Type B pancreatic cell (in vitro differentiated cells): Measurements from ENCODE around the gene SYT6. TPM values are rescaled to one million over a fixed set of nuclear protein-coding genes. Genes with fewer than 3 reads are reported as not detected.

Experiments
- DNase-seq: peaks from one replicate; pipeline ENCODE4 v3.0.0; 2021; ENCODE audit warnings: mixed read lengths; ENCODE audit not compliant: unreplicated experiment; ENCODE audit errors: extremely low spot score
- H3K27ac Mint-ChIP-seq: 2 replicates; pipeline ENCODE4 v1.8.0; 2021; ENCODE audit warnings: mild to moderate bottlenecking, mixed read lengths
- H3K27me3 Mint-ChIP-seq: 2 replicates; pipeline ENCODE4 v1.8.0; 2021; ENCODE audit warnings: mixed read lengths
- H3K36me3 Mint-ChIP-seq: 2 replicates; pipeline ENCODE4 v1.8.0; 2021; ENCODE audit warnings: mixed read lengths
- H3K4me1 Mint-ChIP-seq: one replicate; pipeline ENCODE4 v1.8.0; 2021; ENCODE audit warnings: mixed read lengths; ENCODE audit not compliant: unreplicated experiment
- H3K4me3 Mint-ChIP-seq: 2 replicates; pipeline ENCODE4 v1.8.0; 2021; ENCODE audit warnings: mild to moderate bottlenecking, mixed read lengths
- H3K9me3 Mint-ChIP-seq: 2 replicates; pipeline ENCODE4 v1.8.0; 2021; ENCODE audit warnings: mixed read lengths
- total RNA-seq: library from RNA; stranded (reverse); gene quantifications from 2 replicates; pipeline ENCODE4 v1.2.1, GENCODE V29; 2021; ENCODE audit warnings: low replicate concordance
- TF ChIP-seq, protein P1 (sequence below): fragments of 200-600 bp; sonication (generic); conservative IDR thresholded peaks from 2 replicates; pipeline ENCODE4 v1.5.0; 2021; ENCODE audit warnings: antibody characterized with exemption, mild to moderate bottlenecking

The SYT6 gene
- total RNA-seq, 1 donor from 2014 or later, result 3.0 TPM

DNA sequence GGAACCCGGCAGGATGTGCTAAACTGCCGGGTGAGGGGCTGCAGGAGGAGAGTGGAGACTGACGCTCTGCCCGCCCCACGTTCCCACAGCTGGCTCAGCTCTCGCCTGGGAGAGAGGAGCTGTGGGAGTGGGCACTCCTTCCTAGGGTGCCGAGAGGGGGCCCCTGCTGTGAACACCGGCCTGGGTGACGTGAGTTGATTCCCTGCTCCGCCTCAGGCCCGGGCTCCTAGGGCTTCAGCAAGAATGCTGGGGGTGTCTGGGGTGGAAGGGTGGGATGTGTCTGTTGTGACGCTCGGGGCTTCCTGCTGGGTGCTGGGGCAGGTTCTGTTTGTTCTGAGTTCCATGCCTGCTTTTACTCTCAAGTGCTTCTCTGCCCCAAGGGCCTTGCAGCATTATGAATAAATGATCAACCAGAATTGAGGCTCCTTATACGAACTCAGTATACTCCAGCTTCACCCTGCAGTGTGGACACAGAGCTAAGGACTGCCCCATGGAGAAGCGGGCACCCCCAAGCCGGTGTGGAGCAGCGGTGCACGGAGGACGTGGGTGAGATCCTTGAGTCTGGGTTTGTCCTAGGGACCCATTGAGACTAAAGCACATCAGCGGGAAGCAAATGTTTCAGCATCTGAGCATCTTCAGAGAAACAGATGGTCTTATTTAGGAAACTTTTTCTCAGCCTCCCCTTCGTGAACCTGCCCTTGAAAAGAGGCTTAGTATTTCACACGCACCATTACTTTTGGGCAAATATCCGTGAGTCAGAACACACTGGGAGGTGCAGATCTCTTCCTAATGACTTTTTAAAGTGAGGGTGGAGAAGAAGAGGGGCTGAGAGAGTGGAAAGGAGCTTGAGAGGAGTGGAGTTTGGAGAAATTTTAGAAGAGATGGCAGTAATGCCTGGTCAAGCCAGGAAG is 41.7 kb downstream of the SYT6 start:
- no peaks in the 10 kb centered on the region for H3K9me3 Mint-ChIP-seq
- peak overlapping the region; percentile 26 for H3K4me3 Mint-ChIP-seq
- H3K36me3 Mint-ChIP-seq, result no peaks in the 10 kb centered on the region
- H3K27ac Mint-ChIP-seq, result no peak overlapping the region
- TF ChIP-seq, protein P1, sequence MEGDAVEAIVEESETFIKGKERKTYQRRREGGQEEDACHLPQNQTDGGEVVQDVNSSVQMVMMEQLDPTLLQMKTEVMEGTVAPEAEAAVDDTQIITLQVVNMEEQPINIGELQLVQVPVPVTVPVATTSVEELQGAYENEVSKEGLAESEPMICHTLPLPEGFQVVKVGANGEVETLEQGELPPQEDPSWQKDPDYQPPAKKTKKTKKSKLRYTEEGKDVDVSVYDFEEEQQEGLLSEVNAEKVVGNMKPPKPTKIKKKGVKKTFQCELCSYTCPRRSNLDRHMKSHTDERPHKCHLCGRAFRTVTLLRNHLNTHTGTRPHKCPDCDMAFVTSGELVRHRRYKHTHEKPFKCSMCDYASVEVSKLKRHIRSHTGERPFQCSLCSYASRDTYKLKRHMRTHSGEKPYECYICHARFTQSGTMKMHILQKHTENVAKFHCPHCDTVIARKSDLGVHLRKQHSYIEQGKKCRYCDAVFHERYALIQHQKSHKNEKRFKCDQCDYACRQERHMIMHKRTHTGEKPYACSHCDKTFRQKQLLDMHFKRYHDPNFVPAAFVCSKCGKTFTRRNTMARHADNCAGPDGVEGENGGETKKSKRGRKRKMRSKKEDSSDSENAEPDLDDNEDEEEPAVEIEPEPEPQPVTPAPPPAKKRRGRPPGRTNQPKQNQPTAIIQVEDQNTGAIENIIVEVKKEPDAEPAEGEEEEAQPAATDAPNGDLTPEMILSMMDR, result no peak
- no peak for DNase-seq
- peaks cover 40% of the 10 kb centered on the region for H3K27me3 Mint-ChIP-seq
- H3K4me1 Mint-ChIP-seq, result peaks cover 36% of the 10 kb centered on the region

DNA sequence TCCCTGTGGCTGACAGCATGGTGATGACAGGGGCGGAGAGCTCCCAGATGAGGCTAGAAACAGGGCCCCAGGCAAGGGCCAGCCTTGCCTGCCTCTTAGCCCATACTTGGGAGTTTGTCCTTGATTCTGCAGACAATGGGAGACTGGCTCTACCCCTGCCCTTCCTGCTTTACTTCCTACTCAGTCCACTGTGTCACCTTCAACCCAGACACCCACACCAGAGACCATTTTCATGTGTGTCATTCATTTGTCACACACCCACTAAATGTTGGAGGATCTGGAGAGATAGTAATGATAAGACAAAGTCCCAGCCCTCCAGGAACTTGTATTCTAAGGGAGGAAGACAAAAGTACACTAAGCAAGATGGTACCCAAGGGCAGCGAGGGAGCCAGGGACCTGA is 43.7 kb downstream of the SYT6 start:
- no peak for DNase-seq
- Mint-ChIP-seq H3K27ac (peak overlapping the region; percentile 52), H3K9me3 (no peaks in the 10 kb centered on the region), H3K36me3 (no peaks in the 10 kb centered on the region), H3K4me1 (peaks cover 41% of the 10 kb centered on the region), H3K4me3 (no peak overlapping the region), H3K27me3 (peaks cover 32% of the 10 kb centered on the region)
- TF ChIP-seq, protein P1, result no peak

DNA sequence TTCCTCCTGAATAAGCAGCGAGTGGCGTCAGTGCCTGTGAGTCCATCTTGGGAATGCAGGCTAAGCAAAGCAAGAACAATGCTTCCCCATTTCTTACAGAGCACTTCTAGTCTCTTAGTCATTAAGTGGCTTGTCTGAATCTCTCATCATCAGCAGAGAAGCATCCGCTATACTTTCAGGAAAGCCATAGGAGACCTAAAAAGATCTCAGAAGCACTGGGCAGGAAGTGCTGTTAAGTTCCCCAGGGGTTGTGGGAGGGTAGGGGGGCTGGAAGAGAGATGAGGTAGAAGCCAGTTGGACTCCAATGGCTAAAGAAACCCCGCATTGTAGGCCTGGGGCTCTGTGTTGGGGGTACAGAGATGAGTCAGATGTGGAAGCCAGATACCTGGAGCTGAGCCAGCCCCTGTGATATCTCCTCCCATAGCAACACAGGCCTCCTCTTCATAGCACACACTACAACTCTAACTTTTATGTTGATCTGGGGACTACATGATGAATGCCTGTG is 44.9 kb downstream of the SYT6 start:
- Mint-ChIP-seq H3K27ac (no peak overlapping the region), H3K4me1 (peaks cover 38% of the 10 kb centered on the region), H3K9me3 (no peaks in the 10 kb centered on the region), H3K36me3 (no peaks in the 10 kb centered on the region), H3K27me3 (peaks cover 31% of the 10 kb centered on the region), H3K4me3 (no peak overlapping the region)
- DNase-seq, result no peak
- TF ChIP-seq, protein P1, result no peak

DNA sequence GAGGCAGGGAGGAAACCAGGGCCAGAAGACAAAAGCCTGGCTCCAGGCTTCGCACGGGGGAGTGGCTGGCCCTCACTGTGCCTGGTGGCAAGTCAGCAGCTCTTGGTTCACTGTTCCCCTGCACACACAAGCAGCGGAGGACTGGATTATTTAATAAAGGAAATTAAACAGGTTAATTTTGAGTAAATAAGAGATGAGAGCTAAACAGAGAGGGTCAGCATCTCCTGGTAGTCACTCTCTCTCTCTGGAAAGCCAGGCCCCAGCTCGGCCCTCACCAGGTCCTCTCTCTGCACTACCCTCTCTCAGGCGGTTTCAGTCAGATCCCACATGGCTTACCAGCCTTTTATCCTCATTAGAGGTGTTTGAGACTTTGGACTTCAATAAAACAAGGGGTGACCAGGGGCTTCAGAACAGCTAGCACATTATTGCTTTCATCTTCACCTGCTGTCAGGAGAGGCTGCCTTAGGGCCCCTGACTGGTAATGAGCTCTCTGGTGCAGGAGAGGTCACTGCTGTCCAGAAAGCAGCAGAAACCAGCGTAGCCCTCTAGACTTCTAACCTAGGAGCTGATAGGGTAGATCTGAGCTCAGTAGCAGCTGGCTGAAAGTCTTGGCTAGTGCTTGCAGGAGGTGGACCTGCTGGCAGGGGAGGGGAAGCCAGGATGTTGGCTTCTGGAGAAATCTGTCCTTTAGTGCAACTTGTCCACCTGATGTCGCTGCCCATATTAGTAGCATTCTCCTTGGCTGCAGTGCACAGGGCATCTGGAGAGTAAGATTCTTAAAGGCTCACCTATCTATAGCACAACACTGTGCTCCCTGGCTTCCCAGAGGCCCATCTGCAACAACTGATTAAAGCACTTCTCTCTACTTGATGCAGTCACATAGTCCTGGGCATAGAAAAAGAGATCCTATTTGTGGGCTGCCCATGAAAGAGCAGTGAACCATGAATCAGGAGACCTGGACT is 45.9 kb downstream of the SYT6 start:
- peaks cover 29% of the 10 kb centered on the region for H3K4me1 Mint-ChIP-seq
- no peak overlapping the region for H3K27ac Mint-ChIP-seq
- no peaks in the 10 kb centered on the region for H3K9me3 Mint-ChIP-seq
- H3K36me3 Mint-ChIP-seq, result no peaks in the 10 kb centered on the region
- no peak for DNase-seq
- TF ChIP-seq, protein P1, result no peak
- H3K27me3 Mint-ChIP-seq, result peaks cover 26% of the 10 kb centered on the region
- no peak overlapping the region for H3K4me3 Mint-ChIP-seq

DNA sequence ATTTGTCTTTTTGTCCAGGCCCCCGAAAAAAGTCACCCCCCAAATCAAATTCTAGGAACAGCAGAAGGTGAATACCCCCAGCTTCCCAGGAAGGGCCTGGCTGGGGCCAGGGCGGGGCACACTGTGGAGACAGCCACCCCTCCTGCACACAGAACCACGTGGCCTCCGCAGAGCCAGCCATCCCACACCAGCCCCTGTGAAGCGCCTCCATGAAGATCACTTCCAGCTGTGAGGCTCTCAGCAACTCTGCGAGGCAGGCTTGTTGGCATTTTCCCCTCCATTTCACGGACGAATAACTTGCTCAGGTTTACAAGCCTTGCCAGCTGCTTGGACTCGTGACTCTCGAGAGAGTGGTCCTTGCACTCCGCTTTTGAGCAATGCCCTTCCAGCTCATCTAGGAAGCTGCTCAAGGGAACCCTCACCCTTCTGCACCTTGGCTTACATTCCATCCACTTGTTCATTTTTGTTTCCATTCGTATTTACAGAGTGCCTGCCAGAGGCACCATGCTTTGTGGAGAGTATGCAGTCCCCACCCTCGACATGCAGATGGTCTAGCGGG is 48.2 kb downstream of the SYT6 start:
- Mint-ChIP-seq H3K4me1 (peaks cover 21% of the 10 kb centered on the region), H3K9me3 (no peaks in the 10 kb centered on the region), H3K4me3 (no peak overlapping the region), H3K27me3 (peaks cover 23% of the 10 kb centered on the region), H3K36me3 (no peaks in the 10 kb centered on the region), H3K27ac (no peak overlapping the region)
- no peak for DNase-seq
- TF ChIP-seq, protein P1, result no peak
